ENCODE data around the gene C11orf24.

DNA sequence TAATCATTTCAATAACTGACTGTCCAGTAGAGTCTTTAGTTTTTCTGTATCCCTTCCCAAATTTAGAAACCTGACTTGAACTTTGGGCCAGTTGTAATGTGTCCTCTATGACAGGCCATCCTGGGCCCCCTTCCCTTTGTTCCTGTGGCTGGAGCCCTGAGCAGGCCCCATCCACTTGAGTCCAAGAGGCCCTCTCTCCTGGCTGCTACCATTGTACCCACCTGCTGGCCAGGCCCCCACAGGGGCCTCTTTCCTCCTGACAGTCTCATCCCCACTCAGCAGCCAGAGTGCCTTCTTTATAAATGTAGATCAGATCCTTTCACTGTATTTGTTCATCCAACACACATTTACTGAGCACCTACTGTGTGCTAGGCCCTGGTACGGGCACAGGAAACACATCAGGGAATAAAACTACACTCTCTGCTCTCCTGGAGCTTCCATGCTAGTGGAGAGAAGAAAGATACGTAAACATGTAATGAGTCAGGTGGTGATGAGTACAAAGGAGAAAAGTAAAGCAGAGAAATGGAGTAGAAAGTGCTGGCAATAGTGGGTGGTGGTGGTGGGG is 37.9 kb upstream of the C11orf24 start:
- no peak for TF ChIP-seq MXI1 (IDR thresholded peaks at IDR 0.05; ENCODE audit: low read depth, low read length)
- TF ChIP-seq, protein P1, sequence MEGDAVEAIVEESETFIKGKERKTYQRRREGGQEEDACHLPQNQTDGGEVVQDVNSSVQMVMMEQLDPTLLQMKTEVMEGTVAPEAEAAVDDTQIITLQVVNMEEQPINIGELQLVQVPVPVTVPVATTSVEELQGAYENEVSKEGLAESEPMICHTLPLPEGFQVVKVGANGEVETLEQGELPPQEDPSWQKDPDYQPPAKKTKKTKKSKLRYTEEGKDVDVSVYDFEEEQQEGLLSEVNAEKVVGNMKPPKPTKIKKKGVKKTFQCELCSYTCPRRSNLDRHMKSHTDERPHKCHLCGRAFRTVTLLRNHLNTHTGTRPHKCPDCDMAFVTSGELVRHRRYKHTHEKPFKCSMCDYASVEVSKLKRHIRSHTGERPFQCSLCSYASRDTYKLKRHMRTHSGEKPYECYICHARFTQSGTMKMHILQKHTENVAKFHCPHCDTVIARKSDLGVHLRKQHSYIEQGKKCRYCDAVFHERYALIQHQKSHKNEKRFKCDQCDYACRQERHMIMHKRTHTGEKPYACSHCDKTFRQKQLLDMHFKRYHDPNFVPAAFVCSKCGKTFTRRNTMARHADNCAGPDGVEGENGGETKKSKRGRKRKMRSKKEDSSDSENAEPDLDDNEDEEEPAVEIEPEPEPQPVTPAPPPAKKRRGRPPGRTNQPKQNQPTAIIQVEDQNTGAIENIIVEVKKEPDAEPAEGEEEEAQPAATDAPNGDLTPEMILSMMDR (IDR thresholded peaks at IDR 0.05), result no peak
- TF ChIP-seq, protein P2, sequence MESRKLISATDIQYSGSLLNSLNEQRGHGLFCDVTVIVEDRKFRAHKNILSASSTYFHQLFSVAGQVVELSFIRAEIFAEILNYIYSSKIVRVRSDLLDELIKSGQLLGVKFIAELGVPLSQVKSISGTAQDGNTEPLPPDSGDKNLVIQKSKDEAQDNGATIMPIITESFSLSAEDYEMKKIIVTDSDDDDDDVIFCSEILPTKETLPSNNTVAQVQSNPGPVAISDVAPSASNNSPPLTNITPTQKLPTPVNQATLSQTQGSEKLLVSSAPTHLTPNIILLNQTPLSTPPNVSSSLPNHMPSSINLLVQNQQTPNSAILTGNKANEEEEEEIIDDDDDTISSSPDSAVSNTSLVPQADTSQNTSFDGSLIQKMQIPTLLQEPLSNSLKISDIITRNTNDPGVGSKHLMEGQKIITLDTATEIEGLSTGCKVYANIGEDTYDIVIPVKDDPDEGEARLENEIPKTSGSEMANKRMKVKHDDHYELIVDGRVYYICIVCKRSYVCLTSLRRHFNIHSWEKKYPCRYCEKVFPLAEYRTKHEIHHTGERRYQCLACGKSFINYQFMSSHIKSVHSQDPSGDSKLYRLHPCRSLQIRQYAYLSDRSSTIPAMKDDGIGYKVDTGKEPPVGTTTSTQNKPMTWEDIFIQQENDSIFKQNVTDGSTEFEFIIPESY (IDR thresholded peaks at IDR 0.05; ENCODE audit: borderline replicate concordance, low read depth), result no peak
- TF ChIP-seq GABPA (IDR thresholded peaks at IDR 0.05; ENCODE audit: low read depth), result no peak
- no peak for TF ChIP-seq TAF1 (IDR thresholded peaks at IDR 0.05; ENCODE audit: borderline replicate concordance, low read depth, low read length)
- TF ChIP-seq, protein P3, sequence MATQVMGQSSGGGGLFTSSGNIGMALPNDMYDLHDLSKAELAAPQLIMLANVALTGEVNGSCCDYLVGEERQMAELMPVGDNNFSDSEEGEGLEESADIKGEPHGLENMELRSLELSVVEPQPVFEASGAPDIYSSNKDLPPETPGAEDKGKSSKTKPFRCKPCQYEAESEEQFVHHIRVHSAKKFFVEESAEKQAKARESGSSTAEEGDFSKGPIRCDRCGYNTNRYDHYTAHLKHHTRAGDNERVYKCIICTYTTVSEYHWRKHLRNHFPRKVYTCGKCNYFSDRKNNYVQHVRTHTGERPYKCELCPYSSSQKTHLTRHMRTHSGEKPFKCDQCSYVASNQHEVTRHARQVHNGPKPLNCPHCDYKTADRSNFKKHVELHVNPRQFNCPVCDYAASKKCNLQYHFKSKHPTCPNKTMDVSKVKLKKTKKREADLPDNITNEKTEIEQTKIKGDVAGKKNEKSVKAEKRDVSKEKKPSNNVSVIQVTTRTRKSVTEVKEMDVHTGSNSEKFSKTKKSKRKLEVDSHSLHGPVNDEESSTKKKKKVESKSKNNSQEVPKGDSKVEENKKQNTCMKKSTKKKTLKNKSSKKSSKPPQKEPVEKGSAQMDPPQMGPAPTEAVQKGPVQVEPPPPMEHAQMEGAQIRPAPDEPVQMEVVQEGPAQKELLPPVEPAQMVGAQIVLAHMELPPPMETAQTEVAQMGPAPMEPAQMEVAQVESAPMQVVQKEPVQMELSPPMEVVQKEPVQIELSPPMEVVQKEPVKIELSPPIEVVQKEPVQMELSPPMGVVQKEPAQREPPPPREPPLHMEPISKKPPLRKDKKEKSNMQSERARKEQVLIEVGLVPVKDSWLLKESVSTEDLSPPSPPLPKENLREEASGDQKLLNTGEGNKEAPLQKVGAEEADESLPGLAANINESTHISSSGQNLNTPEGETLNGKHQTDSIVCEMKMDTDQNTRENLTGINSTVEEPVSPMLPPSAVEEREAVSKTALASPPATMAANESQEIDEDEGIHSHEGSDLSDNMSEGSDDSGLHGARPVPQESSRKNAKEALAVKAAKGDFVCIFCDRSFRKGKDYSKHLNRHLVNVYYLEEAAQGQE (IDR thresholded peaks at IDR 0.05; ENCODE audit: low read depth, low read length), result no peak
- no peak for TF ChIP-seq SIN3A (IDR thresholded peaks at IDR 0.05; ENCODE audit: borderline replicate concordance, low read depth, low read length)
- no peak for TF ChIP-seq SMC3 (IDR thresholded peaks at IDR 0.05; ENCODE audit: low read depth, low read length)
- no peak for TF ChIP-seq EZH2phosphoT487 (IDR thresholded peaks at IDR 0.05; ENCODE audit: borderline replicate concordance, low read depth)
- no peak for TF ChIP-seq FOXM1 (IDR thresholded peaks at IDR 0.05; ENCODE audit: low read depth)
- TF ChIP-seq, protein P4, sequence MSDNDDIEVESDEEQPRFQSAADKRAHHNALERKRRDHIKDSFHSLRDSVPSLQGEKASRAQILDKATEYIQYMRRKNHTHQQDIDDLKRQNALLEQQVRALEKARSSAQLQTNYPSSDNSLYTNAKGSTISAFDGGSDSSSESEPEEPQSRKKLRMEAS (IDR thresholded peaks at IDR 0.05; ENCODE audit: low read depth), result no peak
- TF ChIP-seq EP300 (IDR thresholded peaks at IDR 0.05; ENCODE audit: borderline replicate concordance in 1 of 2, low read depth in 1 of 2, low read length in 1 of 2), result no peak

All from SK-N-SH (cell line).